RWPE2 (cell line): ENCODE data around the gene PLA2G4F.

Source experiments
- ATAC-seq: fragments of 200-7000 bp; cut with Tn5 transposase; 3 replicates; pipeline ENCODE4 v1.9.1; 2021; ENCODE audit warnings: low read depth
- DNase-seq: peaks from one replicate; pipeline ENCODE4 v3.0.0-alpha.2; 2020; ENCODE audit warnings: low spot score
- H3K27ac ChIP-seq: fragments of 450-650 bp; 2 replicates; pipeline ENCODE4 v1.5.1; 2017; ENCODE audit warnings: mild to moderate bottlenecking; ENCODE audit not compliant: poor library complexity, severe bottlenecking
- H3K27me3 ChIP-seq: fragments of 250-450 bp; sonication (Bioruptor Pico); 2 replicates; pipeline ENCODE4 v1.5.1; 2021; ENCODE audit warnings: mild to moderate bottlenecking, moderate library complexity; ENCODE audit not compliant: insufficient read depth, poor library complexity, severe bottlenecking
- H3K36me3 ChIP-seq: fragments of 250-450 bp; sonication (Bioruptor Pico); 2 replicates; pipeline ENCODE4 v1.5.1; 2020; ENCODE audit warnings: low read depth, mild to moderate bottlenecking, moderate library complexity
- H3K4me1 ChIP-seq: fragments of 250-450 bp; sonication (Bioruptor Pico); 2 replicates; pipeline ENCODE4 v1.5.1; 2021; ENCODE audit warnings: mild to moderate bottlenecking, moderate library complexity; ENCODE audit not compliant: insufficient read depth, poor library complexity, severe bottlenecking
- H3K4me3 ChIP-seq: fragments of 250-450 bp; sonication (Bioruptor Pico); 2 replicates; pipeline ENCODE4 v1.5.1; 2021; ENCODE audit warnings: mild to moderate bottlenecking, moderate library complexity; ENCODE audit not compliant: severe bottlenecking
- H3K9me3 ChIP-seq: fragments of 250-450 bp; sonication (Bioruptor Pico); 2 replicates; pipeline ENCODE4 v1.5.1; 2021; ENCODE audit warnings: mild to moderate bottlenecking, moderate library complexity; ENCODE audit not compliant: severe bottlenecking
- TF ChIP-seq, protein P1 (sequence below): fragments of 450-650 bp; IDR thresholded peaks from one replicate; pipeline ENCODE4 v1.5.1; 2017; ENCODE audit warnings: mild to moderate bottlenecking, moderate library complexity; ENCODE audit not compliant: poor library complexity, severe bottlenecking

The PLA2G4F gene

DNA sequence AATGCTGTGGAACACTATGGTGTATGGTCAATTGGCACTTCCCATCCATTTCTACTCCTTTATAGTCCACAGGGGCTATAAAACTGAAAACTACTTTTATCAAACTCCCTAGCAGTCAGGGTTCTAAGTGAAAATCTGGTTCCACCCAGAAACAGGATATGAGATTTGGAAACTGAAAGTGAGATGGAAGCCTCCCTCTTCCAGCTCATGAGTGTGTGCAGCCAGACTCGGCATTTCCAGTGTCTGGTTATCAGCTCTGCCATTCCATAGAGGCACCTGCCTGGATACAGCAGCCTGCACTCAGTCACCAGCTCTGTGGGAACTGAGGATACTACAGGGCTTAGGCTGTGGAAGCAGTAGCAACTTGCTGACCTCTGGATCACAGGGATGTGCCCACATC is 14.7 kb upstream of the PLA2G4F start:
- Histone ChIP-seq H3K27ac (no peak overlapping the region), H3K36me3 (peaks cover 89% of the 10 kb centered on the region), H3K27me3 (no peaks in the 10 kb centered on the region), H3K4me1 (no peaks in the 10 kb centered on the region), H3K9me3 (no peaks in the 10 kb centered on the region), H3K4me3 (no peak overlapping the region)
- TF ChIP-seq, protein P1, sequence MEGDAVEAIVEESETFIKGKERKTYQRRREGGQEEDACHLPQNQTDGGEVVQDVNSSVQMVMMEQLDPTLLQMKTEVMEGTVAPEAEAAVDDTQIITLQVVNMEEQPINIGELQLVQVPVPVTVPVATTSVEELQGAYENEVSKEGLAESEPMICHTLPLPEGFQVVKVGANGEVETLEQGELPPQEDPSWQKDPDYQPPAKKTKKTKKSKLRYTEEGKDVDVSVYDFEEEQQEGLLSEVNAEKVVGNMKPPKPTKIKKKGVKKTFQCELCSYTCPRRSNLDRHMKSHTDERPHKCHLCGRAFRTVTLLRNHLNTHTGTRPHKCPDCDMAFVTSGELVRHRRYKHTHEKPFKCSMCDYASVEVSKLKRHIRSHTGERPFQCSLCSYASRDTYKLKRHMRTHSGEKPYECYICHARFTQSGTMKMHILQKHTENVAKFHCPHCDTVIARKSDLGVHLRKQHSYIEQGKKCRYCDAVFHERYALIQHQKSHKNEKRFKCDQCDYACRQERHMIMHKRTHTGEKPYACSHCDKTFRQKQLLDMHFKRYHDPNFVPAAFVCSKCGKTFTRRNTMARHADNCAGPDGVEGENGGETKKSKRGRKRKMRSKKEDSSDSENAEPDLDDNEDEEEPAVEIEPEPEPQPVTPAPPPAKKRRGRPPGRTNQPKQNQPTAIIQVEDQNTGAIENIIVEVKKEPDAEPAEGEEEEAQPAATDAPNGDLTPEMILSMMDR: no peak
- DNase-seq (no peak), ATAC-seq (no peak)

- TF ChIP-seq, protein P1: no peak
- no peak for ATAC-seq
- no peak for DNase-seq
- H3K27me3 ChIP-seq: no peaks in the 10 kb centered on the region
- peaks cover 96% of the 10 kb centered on the region for H3K36me3 ChIP-seq
- H3K9me3 ChIP-seq: no peaks in the 10 kb centered on the region
- no peak overlapping the region for H3K4me3 ChIP-seq
- no peaks in the 10 kb centered on the region for H3K4me1 ChIP-seq
- H3K27ac ChIP-seq: no peak overlapping the region
Observed at GRCh38 chr15:42166225-42166940, 9.9 kb upstream of the PLA2G4F start.

DNA sequence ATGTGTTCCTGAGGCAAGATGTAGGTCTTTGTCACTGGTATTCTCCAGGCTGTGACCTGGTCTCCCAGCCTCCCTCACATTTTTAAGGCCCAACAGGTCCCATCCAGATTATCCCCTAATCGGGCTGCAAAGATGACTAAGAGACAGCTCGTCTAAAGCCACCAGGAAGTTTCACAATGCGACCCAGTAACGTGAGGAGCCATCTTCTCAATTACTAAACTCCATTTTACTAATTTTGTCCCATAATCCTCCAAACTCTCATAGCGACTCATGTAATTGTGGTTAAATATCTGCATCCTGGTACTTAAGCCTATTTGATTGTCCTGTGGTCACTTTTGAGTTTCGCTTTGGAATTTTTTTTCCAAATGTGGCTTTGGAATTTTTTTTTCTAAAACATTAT is 8.7 kb upstream of the PLA2G4F start:
- no peaks in the 10 kb centered on the region for H3K27me3 ChIP-seq
- DNase-seq: no peak
- H3K4me3 ChIP-seq: no peak overlapping the region
- no peak overlapping the region for H3K27ac ChIP-seq
- ATAC-seq: no peak
- peaks cover 95% of the 10 kb centered on the region for H3K36me3 ChIP-seq
- TF ChIP-seq, protein P1: no peak
- H3K4me1 ChIP-seq: no peaks in the 10 kb centered on the region
- no peaks in the 10 kb centered on the region for H3K9me3 ChIP-seq

- H3K4me1 ChIP-seq: no peaks in the 10 kb centered on the region
- H3K4me3 ChIP-seq: no peak overlapping the region
- no peak for ATAC-seq
- TF ChIP-seq, protein P1: no peak
- H3K9me3 ChIP-seq: no peaks in the 10 kb centered on the region
- no peak overlapping the region for H3K27ac ChIP-seq
- DNase-seq: no peak
- H3K36me3 ChIP-seq: peaks cover 90% of the 10 kb centered on the region
- H3K27me3 ChIP-seq: no peaks in the 10 kb centered on the region
Observed at GRCh38 chr15:42163947-42164550, 7.6 kb upstream of the PLA2G4F start.

GRCh38 chr15:42163291-42163690 is 6.9 kb upstream of the PLA2G4F start:
- Histone ChIP-seq H3K9me3 (no peaks in the 10 kb centered on the region), H3K27ac (no peak overlapping the region), H3K4me1 (peaks cover 4% of the 10 kb centered on the region), H3K4me3 (no peak overlapping the region), H3K27me3 (no peaks in the 10 kb centered on the region), H3K36me3 (peaks cover 84% of the 10 kb centered on the region)
- DNase-seq (no peak), ATAC-seq (no peak)
- TF ChIP-seq, protein P1: no peak
